ENCODE results near the gene GPX8.

GRCh38 chr5:55205001-55205400, 45.0 kb downstream of the GPX8 start:
- TF ChIP-seq CTCF (IDR thresholded peaks at IDR 0.05) (no peak), POLR2A (IDR thresholded peaks at IDR 0.05) (no peak)

Measured in Peyer's patch (tissue), 4 donors.